Gastroesophageal sphincter (tissue), 4 donors: ENCODE data around the gene EHMT1. TPM values are rescaled to one million over a fixed set of nuclear protein-coding genes. Genes with fewer than 3 reads are reported as not detected.

Source experiments
- ATAC-seq: fragments of 150-250 bp; one replicate; pipeline ENCODE4 v1.9.1; 2016; ENCODE audit warnings: mild to moderate bottlenecking, moderate library complexity
- H3K27ac ChIP-seq, 4 donors: fragments of 200-600 bp; sonication (generic) in 3 of 4; 1 replicate in 3 of 4; 2 replicates in 1 of 4; pipeline ENCODE4 v1.5.1; 2016 to 2019
- H3K27me3 ChIP-seq: fragments of 200-600 bp; sonication (generic); one replicate; pipeline ENCODE4 v1.5.1; 2019
- H3K36me3 ChIP-seq, 2 donors: fragments of 200-600 bp; sonication (generic); one replicate each; pipeline ENCODE4 v1.5.1; 2019; ENCODE audit warnings: control low read depth in 1 of 2
- H3K4me1 ChIP-seq, 3 donors: fragments of 200-600 bp; sonication (generic); 1 replicate in 2 of 3; 2 replicates in 1 of 3; pipeline ENCODE4 v1.5.1; 2016 to 2019; ENCODE audit warnings: control low read depth in 2 of 3
- H3K4me3 ChIP-seq, 2 donors: fragments of 200-600 bp; sonication (generic); one replicate each; pipeline ENCODE4 v1.5.1; 2019; ENCODE audit warnings: mild to moderate bottlenecking in 1 of 2, moderate library complexity in 1 of 2
- H3K9me3 ChIP-seq, 3 donors: fragments of 200-600 bp; sonication (generic); one replicate each; pipeline ENCODE4 v1.5.1; 2017 to 2019; ENCODE audit warnings: control low read depth in 2 of 3
- CTCF ChIP-seq, 4 experiments: fragments of 200-600 bp in 2 of 4; fragments of 450-650 bp in 2 of 4; sonication (generic) in 1 of 4; IDR thresholded peaks; one replicate each; pipeline ENCODE4 v1.5.1; 2017 to 2019; ENCODE audit warnings: antibody characterized with exemption in 4 of 4, mild to moderate bottlenecking in 2 of 4, moderate library complexity in 2 of 4
- EP300 ChIP-seq: sonication (generic); formaldehyde crosslinking; IDR thresholded peaks from one replicate; pipeline ENCODE4 v1.6.1; 2017; ENCODE audit warnings: antibody characterized with exemption, mild to moderate bottlenecking
- POLR2A ChIP-seq, 2 donors: fragments of 450-650 bp; IDR thresholded peaks; one replicate each; pipeline ENCODE4 v1.6.1; 2017; ENCODE audit warnings: antibody characterized with exemption in 2 of 2, mild to moderate bottlenecking in 2 of 2, moderate library complexity in 1 of 2
- POLR2AphosphoS5 ChIP-seq: sonication (generic); formaldehyde crosslinking; IDR thresholded peaks from one replicate; pipeline ENCODE4 v1.6.1; 2017; ENCODE audit warnings: antibody characterized with exemption
- WGBS, 2 donors: methylation state at CpG; one replicate each; pipeline ENCODE4 v1.1.5; 2018; ENCODE audit warnings: low coverage in 1 of 2; 5-methylcytosine and 5-hydroxymethylcytosine counted together
- total RNA-seq, 4 donors: library from RNA; depleted of rRNA; stranded (reverse); fragments of >200 nt; gene quantifications; one replicate each; pipeline ENCODE4 v1.1.0, GENCODE V29; 2016

The EHMT1 gene
- total RNA-seq, 4 donors from 2014 or later: 49.2 to 79.7 (median 64.7) TPM

DNA sequence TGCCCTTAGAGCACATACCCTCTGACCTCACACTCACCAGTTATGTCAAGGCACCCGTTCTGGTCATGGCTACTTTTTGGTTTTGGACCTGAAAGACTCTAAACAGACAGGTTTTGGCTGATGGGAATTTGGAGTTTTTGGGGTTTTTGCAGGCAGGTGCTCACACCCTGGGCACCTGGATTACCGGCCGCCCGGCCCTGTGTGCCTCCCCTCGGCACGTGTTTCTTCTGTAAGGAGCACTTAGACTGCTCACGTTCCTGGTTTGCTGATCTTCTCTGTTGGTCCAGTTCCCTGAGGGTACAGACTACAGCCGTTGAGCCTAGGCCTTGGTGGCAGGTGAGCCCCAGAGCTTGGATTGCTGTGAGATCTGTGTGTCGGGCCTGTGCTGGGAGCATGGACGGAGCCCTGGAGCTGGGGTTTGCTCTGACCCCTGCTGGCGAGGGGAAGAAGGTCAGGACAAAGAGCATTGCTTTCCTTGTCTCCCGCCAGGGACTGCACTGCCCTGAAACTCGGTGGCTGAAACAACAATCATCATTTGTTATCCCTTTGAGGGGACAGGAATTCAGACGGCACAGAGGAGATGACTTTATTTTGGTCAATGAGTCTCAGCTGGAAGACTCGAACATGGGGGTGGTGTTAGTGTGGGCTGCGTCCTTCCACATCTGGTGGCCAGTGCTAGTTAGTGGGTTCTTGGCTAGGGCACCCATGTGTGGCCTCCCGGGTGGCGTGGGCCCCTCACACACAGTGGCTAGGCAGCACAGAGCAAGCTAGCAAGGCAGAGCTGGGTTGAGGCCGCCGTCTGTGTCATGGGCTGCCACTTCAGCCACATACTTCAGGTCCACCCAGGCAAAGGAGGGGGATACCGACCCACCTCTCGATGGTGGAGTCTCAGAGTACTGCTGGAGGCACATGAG lies 76.4 kb downstream of the EHMT1 start:
- Histone ChIP-seq H3K4me1 (peaks cover 0 to 56% (median 17%) of the 10 kb centered on the region in 3 donors), H3K4me3 (no peak overlapping the region), H3K27me3 (no peaks in the 10 kb centered on the region), H3K27ac (no peak overlapping the region), H3K36me3 (no peaks in the 10 kb centered on the region), H3K9me3 (no peaks in the 10 kb centered on the region)
- peak; percentile 55 for ATAC-seq
- TF ChIP-seq CTCF (IDR thresholded peaks at IDR 0.05) (peak in 3 of 4 experiments; percentile 25 to 71 (median 54)), POLR2A (IDR thresholded peaks at IDR 0.05) (no peak)
- 59 to 100% methylated on average over 1 to 11 of the region's 22 CpGs for WGBS, 2 donors

DNA sequence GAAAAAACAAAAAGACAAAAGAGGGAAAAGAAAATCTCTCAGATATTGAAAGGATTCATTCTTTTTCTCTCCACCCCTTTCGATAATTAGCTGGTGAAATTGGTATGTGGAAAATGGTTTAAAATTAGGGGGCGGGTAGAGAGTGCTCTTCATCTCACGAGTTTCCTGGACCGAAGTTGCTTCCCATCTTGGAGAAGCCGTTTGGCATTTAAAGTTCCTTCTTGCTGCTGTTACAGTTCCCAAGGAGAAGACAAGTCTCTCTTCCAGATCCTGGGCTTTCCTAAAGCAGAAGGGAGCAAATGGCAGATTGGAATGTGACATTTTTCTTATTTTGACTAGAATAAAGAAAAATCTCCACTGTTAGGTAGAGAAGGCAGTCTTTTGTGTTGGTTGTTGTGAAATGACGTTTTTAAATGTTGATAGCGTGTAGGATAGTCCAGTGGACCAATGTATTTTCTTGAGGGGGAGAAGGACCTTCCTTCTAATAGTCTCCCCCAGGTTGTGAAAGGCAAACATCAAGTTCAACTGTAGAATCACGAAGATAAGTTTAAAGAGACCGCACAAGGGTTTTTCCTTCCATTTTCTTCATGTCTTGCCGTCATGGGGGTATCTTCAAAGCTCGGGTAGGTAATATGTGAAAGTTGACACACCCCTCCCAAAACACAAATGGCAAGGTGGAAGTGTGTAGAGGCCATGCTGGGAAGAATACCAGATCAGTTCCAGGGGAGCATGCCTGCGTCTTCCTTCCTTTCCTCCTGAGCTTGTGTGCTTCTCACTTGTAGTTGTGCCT lies 77.5 kb downstream of the EHMT1 start:
- Histone ChIP-seq H3K4me1 (peaks cover 0 to 49% (median 17%) of the 10 kb centered on the region in 3 donors), H3K27me3 (no peaks in the 10 kb centered on the region), H3K9me3 (no peaks in the 10 kb centered on the region), H3K27ac (no peak overlapping the region), H3K4me3 (no peak overlapping the region), H3K36me3 (no peaks in the 10 kb centered on the region)
- no peak for TF ChIP-seq EP300
- no peak for TF ChIP-seq CTCF (IDR thresholded peaks at IDR 0.05)
- 66 to 76% methylated on average over 9 to 12 of the region's 12 CpGs for WGBS, 2 donors
- no peak for ATAC-seq

DNA sequence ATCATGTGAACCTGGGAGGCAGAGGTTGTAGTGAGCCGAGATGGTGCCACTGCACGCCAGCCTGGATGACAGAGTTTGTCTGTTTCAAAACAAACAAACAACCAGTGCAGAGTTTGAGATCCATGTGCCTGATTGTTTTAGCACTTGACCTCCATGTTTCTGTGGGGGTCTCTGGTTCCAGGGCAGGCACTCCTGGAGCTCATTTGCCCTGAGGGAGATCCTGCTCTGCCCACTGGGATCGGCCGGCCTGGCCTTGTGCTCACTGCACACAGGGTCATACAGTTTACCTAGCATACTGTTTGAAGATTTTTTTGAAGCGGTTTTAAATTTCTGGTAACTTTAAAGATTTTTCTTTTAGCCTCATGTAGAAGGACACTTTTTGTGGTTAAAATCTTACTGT lies 78.4 kb downstream of the EHMT1 start:
- Histone ChIP-seq H3K9me3 (no peaks in the 10 kb centered on the region), H3K4me1 (peaks cover 0 to 41% (median 13%) of the 10 kb centered on the region in 3 donors)
- ATAC-seq: no peak

GRCh38 chr9:137697832-137698231 lies 79.0 kb downstream of the EHMT1 start:
- no peak for TF ChIP-seq CTCF (IDR thresholded peaks at IDR 0.05)
- TF ChIP-seq POLR2AphosphoS5: no peak
- 89 to 93% methylated on average over 4 to 15 of the region's 19 CpGs for WGBS, 2 donors

More for the DNA sequence above, 78.4 kb downstream of the EHMT1 start:
- TF ChIP-seq EP300: no peak
- 81 to 92% methylated on average over 1 to 5 of the region's 5 CpGs for WGBS, 2 donors
- no peaks in the 10 kb centered on the region for H3K27me3 ChIP-seq
- no peak overlapping the region for H3K4me3 ChIP-seq
- peaks cover 0 to under 1% of the 10 kb centered on the region in 2 donors for H3K36me3 ChIP-seq
- H3K27ac ChIP-seq: no peak overlapping the region

GRCh38 chr9:137700911-137701310 lies 82.1 kb downstream of the EHMT1 start:
- no peak for ATAC-seq
- Histone ChIP-seq H3K27ac (no peak overlapping the region), H3K4me1 (peaks cover 0 to 29% (median 0%) of the 10 kb centered on the region in 3 donors), H3K36me3 (peaks cover 0 to 4% of the 10 kb centered on the region in 2 donors), H3K27me3 (no peaks in the 10 kb centered on the region), H3K4me3 (no peak overlapping the region), H3K9me3 (no peaks in the 10 kb centered on the region)
- WGBS, 2 donors: 83 to 89% methylated on average over 3 to 4 of the region's 4 CpGs
- TF ChIP-seq POLR2AphosphoS5 (no peak), EP300 (no peak), CTCF (IDR thresholded peaks at IDR 0.05) (no peak), POLR2A (IDR thresholded peaks at IDR 0.05) (no peak)

More at GRCh38 chr9:137697832-137698231, 79.0 kb downstream of the EHMT1 start:
- Histone ChIP-seq H3K27me3 (no peaks in the 10 kb centered on the region), H3K4me1 (peaks cover 0 to 34% (median 8%) of the 10 kb centered on the region in 3 donors), H3K36me3 (peaks cover 0 to 4% of the 10 kb centered on the region in 2 donors), H3K9me3 (no peaks in the 10 kb centered on the region), H3K27ac (no peak overlapping the region), H3K4me3 (no peak overlapping the region)
- no peak for ATAC-seq
